HK-2 (cell line): ENCODE measurements around the gene CA10.

Source experiments
- DNase-seq: peaks from one replicate; pipeline ENCODE4 v3.0.0-alpha.2; 2018; ENCODE audit not compliant: unreplicated experiment

Gene CA10

GRCh38 chr17:52147431-52147830 is 11.1 kb downstream of the CA10 start:
- DNase-seq: no peak

- no peak for DNase-seq
Measured at GRCh38 chr17:52145476-52145875, 13.0 kb downstream of the CA10 start.

GRCh38 chr17:52143542-52143941 is 15.0 kb downstream of the CA10 start:
- no peak for DNase-seq

GRCh38 chr17:52140601-52141000 is 17.9 kb downstream of the CA10 start:
- DNase-seq: no peak

- no peak for DNase-seq
Measured at GRCh38 chr17:52138752-52139151, 19.8 kb downstream of the CA10 start.

- no peak for DNase-seq
Measured at GRCh38 chr17:52138350-52138749, 20.2 kb downstream of the CA10 start.

- no peak for DNase-seq
Measured at GRCh38 chr17:52136166-52136565, 22.3 kb downstream of the CA10 start.

GRCh38 chr17:52134641-52135040 is 23.9 kb downstream of the CA10 start:
- DNase-seq: no peak

- DNase-seq: no peak
Measured at GRCh38 chr17:52128721-52129120, 29.8 kb downstream of the CA10 start.

- DNase-seq: no peak
Measured at GRCh38 chr17:52124993-52125392, 33.5 kb downstream of the CA10 start.

GRCh38 chr17:52124561-52124960 is 34.0 kb downstream of the CA10 start:
- DNase-seq: no peak

GRCh38 chr17:52120465-52120864 is 38.0 kb downstream of the CA10 start:
- no peak for DNase-seq

- no peak for DNase-seq
Measured at GRCh38 chr17:52110923-52111581, 47.5 kb downstream of the CA10 start.

- DNase-seq: peak; percentile 21
Measured at GRCh38 chr17:52106638-52107261, 51.8 kb downstream of the CA10 start.

GRCh38 chr17:52106072-52106471 is 52.4 kb downstream of the CA10 start:
- no peak for DNase-seq

- no peak for DNase-seq
Measured at GRCh38 chr17:52105591-52105990, 52.9 kb downstream of the CA10 start.

GRCh38 chr17:52096056-52096455 is 62.5 kb downstream of the CA10 start:
- no peak for DNase-seq

GRCh38 chr17:52084176-52084575 is 74.3 kb downstream of the CA10 start:
- DNase-seq: no peak

GRCh38 chr17:52079496-52079895 is 79.0 kb downstream of the CA10 start:
- no peak for DNase-seq

GRCh38 chr17:52071712-52072111 is 86.8 kb downstream of the CA10 start:
- DNase-seq: no peak

GRCh38 chr17:52064791-52065211 is 93.7 kb downstream of the CA10 start:
- peak; percentile 2 for DNase-seq

- DNase-seq: no peak
Measured at GRCh38 chr17:52049496-52049895, 109.0 kb downstream of the CA10 start.

GRCh38 chr17:52049051-52049450 is 109.5 kb downstream of the CA10 start:
- no peak for DNase-seq
